ENCODE measurements around the gene BRD9. TPM values are rescaled to one million over a fixed set of nuclear protein-coding genes. Genes with fewer than 3 reads are reported as not detected.

The BRD9 gene
- total RNA-seq, 2 donors from 2014 or later: 17.9 to 46.2 TPM

- Histone ChIP-seq H3K4me3 (no peak overlapping the region), H3K9me3 (no peaks in the 10 kb centered on the region), H3K36me3 (no peaks in the 10 kb centered on the region), H3K27ac (no peak overlapping the region), H3K4me1 (replicated peaks) (no peaks in the 10 kb centered on the region), H3K27me3 (replicated peaks; ENCODE audit: insufficient read depth) (no peaks in the 10 kb centered on the region)
- TF ChIP-seq POLR2A (IDR thresholded peaks at IDR 0.05) (no peak), CTCF (IDR thresholded peaks at IDR 0.05) (no peak), POLR2AphosphoS5 (IDR thresholded peaks at IDR 0.05) (peak; percentile 21)
- intact Hi-C loops (cut with DNase I): loop anchor here (5.0 kb wide), 1 partner anchor 190 kb away; no protein-coding TSS in a partner anchor
- WGBS: 45% methylated on average over 4 of the region's 4 CpGs
- DNase-seq (ENCODE audit: low spot score): no peak
Measured at GRCh38 chr5:932628-933250, 40.1 kb upstream of the BRD9 start.

DNA sequence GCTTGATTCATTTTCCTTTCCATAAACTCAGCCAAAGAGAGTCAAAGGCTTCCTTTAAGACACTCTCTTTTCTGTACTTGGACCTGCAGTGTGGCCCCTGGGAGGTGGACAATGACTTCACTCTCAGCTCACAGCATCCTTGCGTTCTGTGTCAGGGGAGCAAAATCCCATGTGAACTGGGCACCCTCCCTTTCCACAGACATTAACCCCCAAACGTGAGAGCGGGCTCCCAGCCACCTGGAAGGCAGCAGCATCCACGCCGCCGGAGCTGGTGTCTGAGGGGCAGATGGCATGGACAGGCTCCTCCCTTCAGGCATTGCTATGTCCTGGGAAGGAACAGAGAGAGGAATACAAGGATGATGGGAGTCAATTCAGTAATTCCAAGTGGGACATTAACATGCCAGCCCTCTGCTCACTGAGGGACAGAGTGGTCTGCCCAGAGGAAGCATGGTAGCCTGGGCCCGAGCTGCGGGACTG lies 39.6 kb upstream of the BRD9 start:
- 85% methylated on average over 8 of the region's 8 CpGs for WGBS
- H3K27ac ChIP-seq: no peak overlapping the region

GRCh38 chr5:931570-932145 lies 39.1 kb upstream of the BRD9 start:
- TF ChIP-seq POLR2AphosphoS5 (IDR thresholded peaks at IDR 0.05) (no peak), CTCF (IDR thresholded peaks at IDR 0.05) (no peak), POLR2A (IDR thresholded peaks at IDR 0.05) (no peak)
- Histone ChIP-seq H3K36me3 (no peaks in the 10 kb centered on the region), H3K9me3 (no peaks in the 10 kb centered on the region), H3K4me1 (replicated peaks) (no peaks in the 10 kb centered on the region), H3K27ac (no peak overlapping the region), H3K27me3 (replicated peaks; ENCODE audit: insufficient read depth) (no peaks in the 10 kb centered on the region), H3K4me3 (no peak overlapping the region)
- intact Hi-C loops (cut with DNase I): loop anchor here (5.0 kb wide), 1 partner anchor 191 kb away; no protein-coding TSS in a partner anchor
- no peak for DNase-seq (ENCODE audit: low spot score)
- WGBS: 84% methylated on average over 13 of the region's 13 CpGs

More for the DNA sequence above, 39.6 kb upstream of the BRD9 start:
- no peak for DNase-seq (ENCODE audit: low spot score)
- H3K4me1 ChIP-seq (replicated peaks): no peaks in the 10 kb centered on the region
- no peaks in the 10 kb centered on the region for H3K36me3 ChIP-seq
- no peaks in the 10 kb centered on the region for H3K9me3 ChIP-seq
- TF ChIP-seq CTCF (IDR thresholded peaks at IDR 0.05): no peak
- TF ChIP-seq POLR2A (IDR thresholded peaks at IDR 0.05): no peak
- TF ChIP-seq POLR2AphosphoS5 (IDR thresholded peaks at IDR 0.05): no peak
- intact Hi-C loops (cut with DNase I): loop anchor here (5.0 kb wide), 1 partner anchor 190 kb away; no protein-coding TSS in a partner anchor
- H3K4me3 ChIP-seq: no peak overlapping the region
- no peaks in the 10 kb centered on the region for H3K27me3 ChIP-seq (replicated peaks; ENCODE audit: insufficient read depth)

DNA sequence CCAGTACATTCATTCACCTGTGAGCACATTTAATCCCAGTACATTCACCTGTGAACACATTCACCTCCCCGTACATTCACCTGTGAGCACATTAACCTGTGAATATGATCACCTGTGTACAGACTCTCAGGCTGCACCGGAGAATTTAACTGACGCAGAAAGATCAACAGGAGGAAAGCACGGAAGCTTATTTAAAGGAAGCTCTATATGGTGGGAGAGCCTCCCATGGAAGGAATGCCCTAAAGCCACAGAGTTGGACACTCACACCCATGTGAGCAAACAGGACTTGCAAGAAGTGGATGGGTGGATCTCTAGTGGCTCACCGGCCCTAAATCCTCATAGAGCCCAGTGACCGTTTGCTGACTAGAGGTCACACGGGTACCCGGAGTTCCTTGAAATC lies 38.3 kb upstream of the BRD9 start:
- no peaks in the 10 kb centered on the region for H3K36me3 ChIP-seq
- no peak for TF ChIP-seq CTCF (IDR thresholded peaks at IDR 0.05)
- TF ChIP-seq POLR2A (IDR thresholded peaks at IDR 0.05): no peak
- TF ChIP-seq POLR2AphosphoS5 (IDR thresholded peaks at IDR 0.05): no peak
- no peaks in the 10 kb centered on the region for H3K9me3 ChIP-seq
- H3K4me1 ChIP-seq (replicated peaks): no peaks in the 10 kb centered on the region
- no peak overlapping the region for H3K4me3 ChIP-seq
- intact Hi-C loops (cut with DNase I): loop anchor here (5.0 kb wide), 1 partner anchor 191 kb away; no protein-coding TSS in a partner anchor
- no peak overlapping the region for H3K27ac ChIP-seq
- no peaks in the 10 kb centered on the region for H3K27me3 ChIP-seq (replicated peaks; ENCODE audit: insufficient read depth)
- 72% methylated on average over 8 of the region's 8 CpGs for WGBS
- no peak for DNase-seq (ENCODE audit: low spot score)

All from prostate gland (tissue), 2 donors.